A549 (cell line): ENCODE measurements around the gene VSX1. TPM values are rescaled to one million over a fixed set of nuclear protein-coding genes. Genes with fewer than 3 reads are reported as not detected.

Source experiments
- ATAC-seq, 2 experiments: fragments of 200-7000 bp in 1 of 2; fragments of >200 bp in 1 of 2; cut with Nextera tagmentation in 1 of 2; cut with Tn5 transposase in 1 of 2; 3 replicates each; pipeline versions ENCODE4 v1.8.0 to v1.9.1; 2018 to 2020; ENCODE audit warnings: mild to moderate bottlenecking in 1 of 2, moderate library complexity in 1 of 2
- CTCF ChIA-PET: fragments of 300-600 bp; sonication (Branson Sonifier 250); formaldehyde crosslinking; extraction: SDS; loops from one replicate; lab custom pipeline; 2021; ENCODE audit warnings: antibody characterized with exemption, inconsistent platforms; lab: Yijun Ruan, JAX
- POLR2A ChIA-PET: fragments of 350-600 bp; formaldehyde crosslinking; extraction: SDS; loops from one replicate; lab custom pipeline; 2021; ENCODE audit warnings: antibody characterized with exemption, inconsistent platforms; lab: Yijun Ruan, JAX
- DNase-seq, 2 experiments: peaks; one replicate each; pipeline versions ENCODE4 v3.0.0 to v3.0.0-alpha.2; 2011 to 2016; ENCODE audit warnings: low read depth in 1 of 2, low spot score in 1 of 2
- FAIRE-seq: peaks from 2 replicates; lab custom pipeline; 2011; peaks lifted over from hg19 to GRCh38; lab: Jason Lieb, UNC
- H3K27ac ChIP-seq, 2 experiments: fragments of >200 bp; sonication (Bioruptor Twin); formaldehyde crosslinking; 3 replicates each; pipeline ENCODE4 v1.5.1; 2016 to 2017
- H3K4me1 ChIP-seq: fragments of >200 bp; sonication (Bioruptor Twin); formaldehyde crosslinking; 3 replicates; pipeline ENCODE4 v1.6.1; 2016
- H3K4me2 ChIP-seq: fragments of >200 bp; sonication (Bioruptor Twin); formaldehyde crosslinking; 3 replicates; pipeline ENCODE4 v1.6.1; 2016
- H3K4me3 ChIP-seq: fragments of >200 bp; sonication (Bioruptor Twin); formaldehyde crosslinking; 3 replicates; pipeline ENCODE4 v1.5.1; 2016
- H3K9me3 ChIP-seq: fragments of >200 bp; sonication (Bioruptor Twin); formaldehyde crosslinking; 3 replicates; pipeline ENCODE4 v1.6.1; 2016
- BHLHE40 ChIP-seq: IDR thresholded peaks from 2 replicates; pipeline ENCODE4 v1.6.1; 2012; ENCODE audit warnings: low read depth, low read length, inconsistent platforms
- CBX8 ChIP-seq: fragments of 200-600 bp; sonication (generic); IDR thresholded peaks from 2 replicates; pipeline ENCODE4 v1.6.1; 2016
- CHD4 ChIP-seq: fragments of 200-600 bp; sonication (generic); IDR thresholded peaks from 2 replicates; pipeline ENCODE4 v1.6.1; 2016; ENCODE audit warnings: antibody characterized with exemption, mild to moderate bottlenecking, borderline replicate concordance
- EHMT2 ChIP-seq: fragments of 200-600 bp; sonication (generic); IDR thresholded peaks from 2 replicates; pipeline ENCODE4 v1.6.1; 2016; ENCODE audit warnings: antibody characterized with exemption, low read depth, mild to moderate bottlenecking, moderate library complexity
- EP300 ChIP-seq, 2 experiments: fragments of >200 bp; sonication (Bioruptor Twin); formaldehyde crosslinking; IDR thresholded peaks; 2 replicates in 1 of 2; 3 replicates in 1 of 2; pipeline ENCODE4 v1.6.1; 2016 to 2017
- GATA3 ChIP-seq: IDR thresholded peaks from 2 replicates; pipeline ENCODE4 v1.6.1; 2012; ENCODE audit warnings: borderline replicate concordance
- HDAC2 ChIP-seq: fragments of 200-600 bp; sonication (generic); IDR thresholded peaks from 2 replicates; pipeline ENCODE4 v1.6.1; 2016
- HOXA7 ChIP-seq: fragments of 250-450 bp; sonication (Bioruptor Pico); IDR thresholded peaks from 2 replicates; pipeline ENCODE4 v1.5.0; 2020; ENCODE audit warnings: mild to moderate bottlenecking, moderate library complexity
- HOXB13 ChIP-seq: fragments of 250-450 bp; sonication (Bioruptor Pico); IDR thresholded peaks from 2 replicates; pipeline ENCODE4 v1.5.0; 2020; ENCODE audit warnings: low read depth, mild to moderate bottlenecking, moderate library complexity
- KDM1A ChIP-seq: fragments of 200-600 bp; sonication (generic); IDR thresholded peaks from 2 replicates; pipeline ENCODE4 v1.6.1; 2016; ENCODE audit warnings: low read depth, mild to moderate bottlenecking
- MAFK ChIP-seq: fragments of 450-650 bp; IDR thresholded peaks from 2 replicates; pipeline ENCODE4 v1.6.1; 2014; ENCODE audit not compliant: partially characterized antibody
- NPAS2 ChIP-seq: fragments of 250-450 bp; sonication (Bioruptor Pico); IDR thresholded peaks from 2 replicates; pipeline ENCODE4 v1.8.0; 2022; ENCODE audit warnings: mild to moderate bottlenecking, moderate library complexity, borderline replicate concordance
- PHF8 ChIP-seq: fragments of 200-600 bp; sonication (generic); IDR thresholded peaks from 2 replicates; pipeline ENCODE4 v1.6.1; 2016; ENCODE audit warnings: low read depth, mild to moderate bottlenecking, antibody characterized with exemption, moderate library complexity, borderline replicate concordance
- POLR2AphosphoS2 ChIP-seq: conservative IDR thresholded peaks from 2 replicates; pipeline ENCODE4 v1.6.1; 2012; ENCODE audit warnings: low read length, improper control_type of control experiment, inconsistent platforms
- RAD21 ChIP-seq, 2 experiments: fragments of >200 bp in 1 of 2; sonication (Bioruptor Twin) in 1 of 2; formaldehyde crosslinking in 1 of 2; IDR thresholded peaks in 1 of 2; conservative IDR thresholded peaks in 1 of 2; 2 replicates in 1 of 2; 3 replicates in 1 of 2; pipeline ENCODE4 v1.6.1; 2012 to 2018; ENCODE audit warnings: inconsistent platforms in 1 of 2
- RARB ChIP-seq: fragments of 250-450 bp; sonication (Bioruptor Pico); IDR thresholded peaks from 2 replicates; pipeline ENCODE4 v1.8.0; 2021; ENCODE audit warnings: mild to moderate bottlenecking, moderate library complexity
- RCOR1 ChIP-seq: fragments of 150-350 bp; IDR thresholded peaks from 2 replicates; pipeline ENCODE4 v1.6.1; 2014; ENCODE audit warnings: antibody characterized with exemption, low read length, low read depth
- RFX5 ChIP-seq: fragments of 450-650 bp; IDR thresholded peaks from 2 replicates; pipeline ENCODE4 v1.7.1; 2014; ENCODE audit warnings: antibody characterized with exemption, mild to moderate bottlenecking, moderate library complexity
- SREBF2 ChIP-seq: fragments of 450-650 bp; IDR thresholded peaks from 2 replicates; pipeline ENCODE4 v1.6.1; 2014; ENCODE audit warnings: mild to moderate bottlenecking, moderate library complexity
- TFCP2L1 ChIP-seq: fragments of 250-450 bp; sonication (Bioruptor Pico); IDR thresholded peaks from 2 replicates; pipeline ENCODE4 v1.5.0; 2021; ENCODE audit warnings: mild to moderate bottlenecking
- TP53 ChIP-seq: fragments of 250-450 bp; sonication (Bioruptor Pico); IDR thresholded peaks from 2 replicates; pipeline ENCODE4 v1.5.0; 2021; ENCODE audit warnings: mild to moderate bottlenecking, moderate library complexity
- ZFP36 ChIP-seq: fragments of 450-650 bp; IDR thresholded peaks from 2 replicates; pipeline ENCODE4 v1.6.1; 2014; ENCODE audit warnings: borderline replicate concordance; ENCODE audit not compliant: partially characterized antibody
- WGBS: methylation state at CpG from one replicate; pipeline ENCODE4 v1.1.6; 2017; ENCODE audit errors: missing lambda C conversion rate; 5-methylcytosine and 5-hydroxymethylcytosine counted together
- polyA plus RNA-seq, 4 experiments: library from polyadenylated mRNA; depleted of rRNA in 3 of 4; stranded (reverse); fragments of >200 nt; fragmentation: RNase III in 1 of 4; extraction: RNeasy Plus Mini Kit Qiagen cat#74134 plus additional on column Dnase treatment in 1 of 4; gene quantifications; 2 replicates in 3 of 4; 3 replicates in 1 of 4; pipeline ENCODE4 v1.2.3, GENCODE V29; 2011 to 2017
- TF ChIP-seq, protein P1 (sequence below): IDR thresholded peaks from 2 replicates; pipeline ENCODE4 v1.6.1; 2012
- TF ChIP-seq, protein P2 (sequence below): fragments of >200 bp; sonication (Bioruptor Twin); formaldehyde crosslinking; IDR thresholded peaks from 3 replicates; pipeline ENCODE4 v1.6.1; 2016
- TF ChIP-seq, protein P3 (sequence below): fragments of 250-450 bp; sonication (Bioruptor Pico); IDR thresholded peaks from 2 replicates; pipeline ENCODE4 v1.5.0; 2020; ENCODE audit warnings: low read depth, mild to moderate bottlenecking, moderate library complexity
- TF ChIP-seq, protein P4 (sequence below): fragments of 150-350 bp; IDR thresholded peaks from 2 replicates; pipeline ENCODE4 v1.6.1; 2014; ENCODE audit warnings: low read depth, mild to moderate bottlenecking, low read length
- TF ChIP-seq, protein P5 (sequence below): fragments of >200 bp; sonication (Bioruptor Twin); formaldehyde crosslinking; IDR thresholded peaks from 2 replicates; pipeline ENCODE4 v1.6.1; 2016
- TF ChIP-seq, protein P6 (sequence below): IDR thresholded peaks from 2 replicates; pipeline ENCODE4 v1.6.1; 2012; ENCODE audit warnings: low read depth, borderline replicate concordance
- TF ChIP-seq, protein P7 (sequence below): IDR thresholded peaks from 2 replicates; pipeline ENCODE4 v1.6.1; 2012

The VSX1 gene
- polyA plus RNA-seq, 2 of the 4 experiments (the other 2 are of a cell fraction) = 0.77 to 2.9 TPM

DNA sequence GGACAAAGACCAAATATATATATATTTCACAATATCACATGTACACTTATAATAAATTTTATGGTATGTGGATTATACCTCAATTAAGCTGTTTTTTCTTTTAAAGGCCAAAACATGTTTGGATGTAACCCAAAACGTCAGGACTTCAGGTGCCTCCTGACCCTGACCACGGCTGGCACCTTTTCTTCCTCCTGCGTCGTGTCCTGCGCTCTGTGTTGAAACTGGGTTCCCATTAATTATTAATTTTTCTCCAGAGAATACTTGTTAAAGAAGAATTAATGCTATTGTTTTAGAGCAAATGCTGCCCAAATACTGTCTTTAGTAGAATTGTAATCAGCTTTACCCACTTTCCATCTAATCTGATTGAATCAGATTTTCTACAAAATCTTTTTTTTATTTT, 46.7 kb upstream of the VSX1 start (continued):
- no peak for TF ChIP-seq EP300 (IDR thresholded peaks at IDR 0.05)
- no peak for TF ChIP-seq CHD4
- no peak for TF ChIP-seq RCOR1

DNA sequence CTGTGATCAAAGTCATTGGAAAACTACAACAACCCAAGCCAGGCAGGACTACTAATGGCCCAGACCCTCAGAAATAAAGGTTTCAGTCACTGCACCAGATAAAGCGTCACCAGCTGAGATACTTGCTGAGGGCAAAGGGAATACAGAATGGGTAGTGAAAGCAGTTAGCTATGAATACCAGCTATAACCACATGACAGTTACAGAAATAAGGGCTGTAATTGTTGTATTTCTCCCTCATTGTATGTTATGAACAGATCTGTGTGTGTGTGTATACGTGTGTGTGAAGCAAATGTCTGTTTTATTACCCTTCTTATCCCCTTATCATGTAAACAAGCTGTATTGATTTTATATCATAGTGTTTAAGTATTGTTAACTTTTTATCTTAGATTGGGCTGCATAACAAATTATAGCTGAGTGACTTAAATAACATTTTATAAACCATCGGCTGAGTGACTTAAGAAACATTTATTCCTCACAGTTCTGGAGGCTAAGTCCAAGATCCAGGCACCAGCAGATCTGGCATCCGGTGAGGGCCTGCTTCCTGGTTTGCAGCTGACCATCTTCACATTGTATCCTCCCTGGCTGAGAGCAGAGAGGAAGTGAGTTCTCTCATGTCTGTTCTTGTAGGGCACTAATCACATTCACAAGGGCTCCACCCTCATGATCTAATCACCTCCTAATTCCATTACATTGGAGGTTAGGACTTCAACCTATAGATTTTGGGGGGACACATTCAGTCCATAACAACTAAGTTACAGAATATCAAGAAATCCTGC, 46.0 kb upstream of the VSX1 start:
- WGBS = 81% methylated on average over 4 of the region's 4 CpGs
- no peak for ATAC-seq
- Histone ChIP-seq H3K27ac (no peak overlapping the region), H3K9me3 (0 out of 3 replicates have a peak, but pooled peaks cover 2% of the 10 kb centered on the region), H3K4me2 (no peak overlapping the region), H3K4me3 (no peak overlapping the region), H3K4me1 (peaks cover 8% of the 10 kb centered on the region; the same call in 2 of the 3 replicates)
- no peak for DNase-seq
- ChIA-PET CTCF (no interaction called here), POLR2A (no interaction called here)
- TF ChIP-seq, protein P1, sequence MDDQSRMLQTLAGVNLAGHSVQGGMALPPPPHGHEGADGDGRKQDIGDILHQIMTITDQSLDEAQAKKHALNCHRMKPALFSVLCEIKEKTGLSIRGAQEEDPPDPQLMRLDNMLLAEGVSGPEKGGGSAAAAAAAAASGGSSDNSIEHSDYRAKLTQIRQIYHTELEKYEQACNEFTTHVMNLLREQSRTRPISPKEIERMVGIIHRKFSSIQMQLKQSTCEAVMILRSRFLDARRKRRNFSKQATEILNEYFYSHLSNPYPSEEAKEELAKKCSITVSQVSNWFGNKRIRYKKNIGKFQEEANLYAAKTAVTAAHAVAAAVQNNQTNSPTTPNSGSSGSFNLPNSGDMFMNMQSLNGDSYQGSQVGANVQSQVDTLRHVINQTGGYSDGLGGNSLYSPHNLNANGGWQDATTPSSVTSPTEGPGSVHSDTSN = no peak
- TF ChIP-seq HDAC2 = no peak
- TF ChIP-seq MAFK = no peak
- TF ChIP-seq, protein P2, sequence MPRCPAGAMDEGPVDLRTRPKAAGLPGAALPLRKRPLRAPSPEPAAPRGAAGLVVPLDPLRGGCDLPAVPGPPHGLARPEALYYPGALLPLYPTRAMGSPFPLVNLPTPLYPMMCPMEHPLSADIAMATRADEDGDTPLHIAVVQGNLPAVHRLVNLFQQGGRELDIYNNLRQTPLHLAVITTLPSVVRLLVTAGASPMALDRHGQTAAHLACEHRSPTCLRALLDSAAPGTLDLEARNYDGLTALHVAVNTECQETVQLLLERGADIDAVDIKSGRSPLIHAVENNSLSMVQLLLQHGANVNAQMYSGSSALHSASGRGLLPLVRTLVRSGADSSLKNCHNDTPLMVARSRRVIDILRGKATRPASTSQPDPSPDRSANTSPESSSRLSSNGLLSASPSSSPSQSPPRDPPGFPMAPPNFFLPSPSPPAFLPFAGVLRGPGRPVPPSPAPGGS = no peak
- TF ChIP-seq HOXA7 (CRISPR knock-in tag) = no peak
- no peak for TF ChIP-seq TP53 (CRISPR knock-in tag)
- TF ChIP-seq TFCP2L1 (CRISPR knock-in tag) = no peak
- TF ChIP-seq NPAS2 = no peak
- TF ChIP-seq KDM1A = no peak
- TF ChIP-seq GATA3 = no peak
- TF ChIP-seq RFX5 = no peak
- no peak for TF ChIP-seq RARB (CRISPR knock-in tag)
- no peak for TF ChIP-seq PHF8
- no peak for TF ChIP-seq HOXB13 (CRISPR knock-in tag)
- FAIRE-seq = no peak

DNA sequence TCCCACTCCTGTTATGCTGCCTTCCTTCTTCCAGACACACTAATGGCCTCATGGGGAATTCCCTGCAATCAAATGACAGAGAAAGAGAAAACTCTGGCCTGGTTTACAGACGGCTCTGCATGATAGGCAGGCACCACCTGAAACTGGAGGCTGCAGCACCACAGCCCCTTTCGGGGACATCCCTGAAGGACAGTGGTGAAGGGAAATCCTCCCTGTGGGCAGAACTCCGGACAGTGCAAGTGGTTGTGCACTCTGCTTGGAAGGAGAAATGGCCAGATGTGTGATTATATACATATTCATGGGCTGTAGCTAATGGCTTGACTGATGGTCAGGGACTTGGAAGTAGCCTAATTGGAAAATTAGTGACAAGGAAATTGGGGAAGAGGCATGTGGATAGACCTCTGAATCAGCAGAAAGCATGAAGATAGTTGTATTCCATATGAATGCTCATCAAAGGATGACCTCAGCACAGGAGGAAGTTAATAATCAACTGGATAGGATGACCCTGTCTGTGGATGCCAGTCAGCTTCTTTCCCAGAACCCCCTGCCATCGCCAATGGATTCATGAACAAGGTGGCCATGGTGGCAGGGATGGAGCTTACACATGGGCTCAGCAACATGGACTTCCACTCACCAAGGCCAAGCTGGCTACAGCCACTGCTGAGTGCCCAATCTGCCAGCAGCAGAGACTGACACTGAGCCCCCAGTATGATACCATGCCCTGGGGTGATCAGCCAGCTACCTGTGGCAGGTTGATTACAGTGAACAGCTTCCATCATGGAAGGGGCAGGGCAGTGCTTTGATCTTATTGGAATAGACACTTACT, 44.5 kb upstream of the VSX1 start:
- Histone ChIP-seq H3K27ac (peak overlapping the region in 1 of 2 experiments; percentile 34; a peak in 1 of 6 replicates), H3K4me3 (no peak overlapping the region), H3K4me1 (peaks cover 8% of the 10 kb centered on the region; the same call in 2 of the 3 replicates), H3K9me3 (0 out of 3 replicates have a peak, but pooled peaks cover 2% of the 10 kb centered on the region), H3K4me2 (peak overlapping the region; percentile 10; the same call in 1 of the 3 replicates)
- WGBS = 73% methylated on average over 4 of the region's 4 CpGs
- peak in 1 of 2 experiments; percentile 48; a peak in 2 of 6 replicates for ATAC-seq
- no peak for DNase-seq
- CTCF ChIA-PET = interaction anchor here (0.6 kb wide), 1 partner anchor 99 kb away, joined by 3 read pairs; no protein-coding TSS in a partner anchor
- FAIRE-seq = no peak
- POLR2A ChIA-PET = interaction anchor here (0.5 kb wide), 1 partner anchor 1029 kb away, joined by 5 read pairs; no protein-coding TSS in a partner anchor
- TF ChIP-seq BHLHE40 (no peak), ZFP36 (no peak), RARB (CRISPR knock-in tag) (no peak), HDAC2 (no peak), CBX8 (no peak), POLR2AphosphoS2 (no peak), EHMT2 (no peak), SREBF2 (no peak), EP300 (IDR thresholded peaks at IDR 0.05) (no peak), KDM1A (no peak), RAD21 (conservative IDR thresholded peaks at IDR 0.05 in 1 of 2, IDR thresholded peaks at IDR 0.05 in 1 of 2) (no peak)
- TF ChIP-seq, protein P3, sequence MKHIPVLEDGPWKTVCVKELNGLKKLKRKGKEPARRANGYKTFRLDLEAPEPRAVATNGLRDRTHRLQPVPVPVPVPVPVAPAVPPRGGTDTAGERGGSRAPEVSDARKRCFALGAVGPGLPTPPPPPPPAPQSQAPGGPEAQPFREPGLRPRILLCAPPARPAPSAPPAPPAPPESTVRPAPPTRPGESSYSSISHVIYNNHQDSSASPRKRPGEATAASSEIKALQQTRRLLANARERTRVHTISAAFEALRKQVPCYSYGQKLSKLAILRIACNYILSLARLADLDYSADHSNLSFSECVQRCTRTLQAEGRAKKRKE (CRISPR knock-in tag) = no peak
- TF ChIP-seq, protein P4, sequence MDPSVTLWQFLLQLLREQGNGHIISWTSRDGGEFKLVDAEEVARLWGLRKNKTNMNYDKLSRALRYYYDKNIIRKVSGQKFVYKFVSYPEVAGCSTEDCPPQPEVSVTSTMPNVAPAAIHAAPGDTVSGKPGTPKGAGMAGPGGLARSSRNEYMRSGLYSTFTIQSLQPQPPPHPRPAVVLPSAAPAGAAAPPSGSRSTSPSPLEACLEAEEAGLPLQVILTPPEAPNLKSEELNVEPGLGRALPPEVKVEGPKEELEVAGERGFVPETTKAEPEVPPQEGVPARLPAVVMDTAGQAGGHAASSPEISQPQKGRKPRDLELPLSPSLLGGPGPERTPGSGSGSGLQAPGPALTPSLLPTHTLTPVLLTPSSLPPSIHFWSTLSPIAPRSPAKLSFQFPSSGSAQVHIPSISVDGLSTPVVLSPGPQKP = no peak
- TF ChIP-seq, protein P5, sequence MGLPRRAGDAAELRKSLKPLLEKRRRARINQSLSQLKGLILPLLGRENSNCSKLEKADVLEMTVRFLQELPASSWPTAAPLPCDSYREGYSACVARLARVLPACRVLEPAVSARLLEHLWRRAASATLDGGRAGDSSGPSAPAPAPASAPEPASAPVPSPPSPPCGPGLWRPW = no peak
- TF ChIP-seq, protein P6, sequence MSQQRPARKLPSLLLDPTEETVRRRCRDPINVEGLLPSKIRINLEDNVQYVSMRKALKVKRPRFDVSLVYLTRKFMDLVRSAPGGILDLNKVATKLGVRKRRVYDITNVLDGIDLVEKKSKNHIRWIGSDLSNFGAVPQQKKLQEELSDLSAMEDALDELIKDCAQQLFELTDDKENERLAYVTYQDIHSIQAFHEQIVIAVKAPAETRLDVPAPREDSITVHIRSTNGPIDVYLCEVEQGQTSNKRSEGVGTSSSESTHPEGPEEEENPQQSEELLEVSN = no peak
- TF ChIP-seq, protein P7, sequence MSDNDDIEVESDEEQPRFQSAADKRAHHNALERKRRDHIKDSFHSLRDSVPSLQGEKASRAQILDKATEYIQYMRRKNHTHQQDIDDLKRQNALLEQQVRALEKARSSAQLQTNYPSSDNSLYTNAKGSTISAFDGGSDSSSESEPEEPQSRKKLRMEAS = no peak
